ENCODE measurements around the gene ZFAND2A.

DNA sequence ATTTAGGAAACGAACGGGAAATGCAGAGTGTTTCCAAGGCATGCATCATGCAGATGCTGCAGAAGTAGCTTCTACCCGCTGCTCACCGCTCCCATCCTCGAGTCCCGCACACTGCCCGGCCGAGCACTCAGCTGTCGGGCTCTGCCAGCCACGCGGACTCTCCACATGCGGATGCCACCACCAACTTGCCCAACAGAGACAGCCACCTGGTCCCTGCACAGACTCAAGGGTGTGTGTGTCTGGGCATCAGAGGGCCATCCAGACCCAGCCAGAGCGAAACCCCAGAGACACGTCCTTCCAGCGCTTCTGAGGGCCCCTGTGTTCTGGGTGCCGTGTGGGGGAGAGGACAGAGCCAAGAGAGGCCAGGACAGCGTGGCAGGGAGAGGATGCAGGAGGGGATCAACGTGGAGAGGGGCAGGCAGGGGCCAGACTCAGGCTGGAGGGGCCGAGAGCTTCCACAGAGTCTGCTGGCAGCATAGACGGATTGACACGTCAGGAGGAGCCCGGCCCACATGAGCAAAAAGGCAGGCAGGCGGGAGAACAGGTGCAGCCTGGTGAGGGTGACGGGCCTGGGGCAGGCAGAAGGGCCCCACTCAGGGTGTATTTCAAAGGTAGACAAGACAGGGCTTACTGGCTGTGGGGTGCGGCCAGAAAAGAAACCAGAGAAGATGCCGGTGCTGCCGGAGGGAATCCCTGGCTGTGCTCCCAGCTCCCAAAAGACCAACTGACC is 53.8 kb downstream of the ZFAND2A start:
- TF ChIP-seq EZH2 (IDR thresholded peaks at IDR 0.05; ENCODE audit: low read depth): no peak
- TF ChIP-seq, protein P1, sequence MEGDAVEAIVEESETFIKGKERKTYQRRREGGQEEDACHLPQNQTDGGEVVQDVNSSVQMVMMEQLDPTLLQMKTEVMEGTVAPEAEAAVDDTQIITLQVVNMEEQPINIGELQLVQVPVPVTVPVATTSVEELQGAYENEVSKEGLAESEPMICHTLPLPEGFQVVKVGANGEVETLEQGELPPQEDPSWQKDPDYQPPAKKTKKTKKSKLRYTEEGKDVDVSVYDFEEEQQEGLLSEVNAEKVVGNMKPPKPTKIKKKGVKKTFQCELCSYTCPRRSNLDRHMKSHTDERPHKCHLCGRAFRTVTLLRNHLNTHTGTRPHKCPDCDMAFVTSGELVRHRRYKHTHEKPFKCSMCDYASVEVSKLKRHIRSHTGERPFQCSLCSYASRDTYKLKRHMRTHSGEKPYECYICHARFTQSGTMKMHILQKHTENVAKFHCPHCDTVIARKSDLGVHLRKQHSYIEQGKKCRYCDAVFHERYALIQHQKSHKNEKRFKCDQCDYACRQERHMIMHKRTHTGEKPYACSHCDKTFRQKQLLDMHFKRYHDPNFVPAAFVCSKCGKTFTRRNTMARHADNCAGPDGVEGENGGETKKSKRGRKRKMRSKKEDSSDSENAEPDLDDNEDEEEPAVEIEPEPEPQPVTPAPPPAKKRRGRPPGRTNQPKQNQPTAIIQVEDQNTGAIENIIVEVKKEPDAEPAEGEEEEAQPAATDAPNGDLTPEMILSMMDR (conservative IDR thresholded peaks at IDR 0.05): no peak

All from PC-9 (cell line).